ENCODE measurements around the gene SH3GLB2.

Gene SH3GLB2

DNA sequence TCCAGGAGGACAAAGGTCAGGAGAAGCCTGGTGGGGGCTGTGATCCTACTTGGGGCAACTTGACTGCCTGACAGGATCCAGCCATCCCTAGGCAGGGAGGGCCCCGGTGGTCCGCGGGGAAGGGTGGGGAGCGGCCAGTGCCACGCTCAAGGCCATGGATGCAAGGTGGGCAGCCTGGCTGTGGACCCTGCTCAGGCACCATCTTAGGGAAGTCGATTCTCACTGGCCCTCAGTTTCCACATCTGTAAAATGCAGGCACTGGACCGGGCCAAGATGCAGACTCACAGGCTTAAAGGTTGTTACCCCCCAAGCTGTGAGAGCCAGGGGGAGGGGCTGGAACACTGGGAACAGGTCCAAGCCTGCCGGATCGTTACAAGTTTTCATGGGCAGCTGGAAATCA lies 44.0 kb upstream of the SH3GLB2 start:
- DNase-seq (ENCODE audit: low read depth) = no peak
- TF ChIP-seq, protein P1, sequence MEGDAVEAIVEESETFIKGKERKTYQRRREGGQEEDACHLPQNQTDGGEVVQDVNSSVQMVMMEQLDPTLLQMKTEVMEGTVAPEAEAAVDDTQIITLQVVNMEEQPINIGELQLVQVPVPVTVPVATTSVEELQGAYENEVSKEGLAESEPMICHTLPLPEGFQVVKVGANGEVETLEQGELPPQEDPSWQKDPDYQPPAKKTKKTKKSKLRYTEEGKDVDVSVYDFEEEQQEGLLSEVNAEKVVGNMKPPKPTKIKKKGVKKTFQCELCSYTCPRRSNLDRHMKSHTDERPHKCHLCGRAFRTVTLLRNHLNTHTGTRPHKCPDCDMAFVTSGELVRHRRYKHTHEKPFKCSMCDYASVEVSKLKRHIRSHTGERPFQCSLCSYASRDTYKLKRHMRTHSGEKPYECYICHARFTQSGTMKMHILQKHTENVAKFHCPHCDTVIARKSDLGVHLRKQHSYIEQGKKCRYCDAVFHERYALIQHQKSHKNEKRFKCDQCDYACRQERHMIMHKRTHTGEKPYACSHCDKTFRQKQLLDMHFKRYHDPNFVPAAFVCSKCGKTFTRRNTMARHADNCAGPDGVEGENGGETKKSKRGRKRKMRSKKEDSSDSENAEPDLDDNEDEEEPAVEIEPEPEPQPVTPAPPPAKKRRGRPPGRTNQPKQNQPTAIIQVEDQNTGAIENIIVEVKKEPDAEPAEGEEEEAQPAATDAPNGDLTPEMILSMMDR (conservative IDR thresholded peaks at IDR 0.05; ENCODE audit: low read depth, low read length) = no peak
- no peak overlapping the region for H3K4me3 ChIP-seq (ENCODE audit: low read depth, low read length)

DNA sequence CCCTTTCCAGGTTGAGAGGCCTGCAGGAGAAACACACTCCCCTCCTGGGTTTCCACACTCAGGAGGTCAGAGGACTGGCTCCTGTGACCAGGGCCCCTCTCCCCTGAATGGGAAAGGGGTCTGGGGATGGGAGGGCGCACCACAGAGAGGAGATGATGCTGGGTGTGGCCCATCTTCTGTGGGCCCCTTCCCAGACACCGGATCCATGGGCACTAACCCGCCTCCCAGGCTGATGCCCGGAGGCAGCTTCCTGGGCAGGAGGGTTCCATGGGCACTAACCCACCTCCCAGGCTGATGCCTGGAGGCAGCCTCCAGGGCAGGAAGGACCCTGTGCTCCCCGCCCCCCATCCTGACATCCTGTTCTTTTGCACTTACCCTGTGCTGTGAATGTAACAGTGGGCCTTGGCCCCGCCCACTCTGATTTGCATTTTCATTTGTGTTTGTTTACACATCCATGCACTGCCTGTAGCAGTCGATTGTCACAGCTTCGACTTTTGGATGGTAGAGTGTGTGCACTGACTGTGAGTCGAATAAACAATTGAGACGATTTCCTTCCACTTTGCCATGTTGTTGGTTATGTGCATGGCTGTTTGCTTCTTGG lies 43.5 kb upstream of the SH3GLB2 start:
- TF ChIP-seq, protein P1 (conservative IDR thresholded peaks at IDR 0.05; ENCODE audit: low read depth, low read length) = no peak
- no peak for DNase-seq (ENCODE audit: low read depth)
- no peak overlapping the region for H3K4me3 ChIP-seq (ENCODE audit: low read depth, low read length)

DNA sequence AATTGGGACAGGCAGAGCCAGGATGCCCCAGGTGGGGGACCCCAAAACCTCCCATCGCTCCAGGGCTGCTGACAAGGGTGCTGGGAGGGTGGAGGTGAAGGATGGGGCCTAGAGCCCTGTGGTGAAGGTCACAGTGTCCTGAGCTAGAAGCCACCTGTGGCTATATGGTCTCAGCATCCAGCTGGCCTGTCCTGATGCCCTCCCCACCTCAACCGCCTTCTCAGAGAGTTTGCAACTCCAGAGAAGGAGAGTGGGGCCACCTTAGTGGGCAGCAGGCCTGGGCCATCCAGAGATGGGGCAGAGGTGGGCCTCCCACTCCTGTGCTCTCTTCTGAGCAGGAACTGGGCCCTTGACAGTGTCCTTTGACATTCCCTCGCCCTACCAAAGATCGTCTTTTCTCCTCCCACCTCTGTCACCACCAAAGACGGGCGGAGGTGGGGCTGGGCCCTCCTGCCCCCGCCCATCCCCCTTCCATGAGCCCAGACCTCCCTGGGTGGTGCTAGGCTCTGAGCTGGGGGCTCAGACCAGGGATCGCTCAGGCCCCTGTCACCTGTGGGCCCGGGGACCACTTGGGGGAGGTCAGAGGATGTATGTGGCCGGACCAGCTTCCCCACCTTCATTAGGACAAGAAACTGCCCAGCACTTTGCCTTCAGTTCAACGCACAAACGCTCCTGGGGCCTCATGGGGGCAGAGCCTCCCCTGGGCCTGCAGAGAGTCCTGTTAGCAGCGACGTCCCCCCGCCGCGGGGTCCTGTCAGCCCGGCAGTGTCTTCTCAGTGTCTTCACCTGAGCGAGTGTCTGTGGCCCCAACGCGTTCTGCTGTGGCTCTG lies 42.8 kb upstream of the SH3GLB2 start:
- H3K4me3 ChIP-seq (ENCODE audit: low read depth, low read length) = no peak overlapping the region
- TF ChIP-seq, protein P1 (conservative IDR thresholded peaks at IDR 0.05; ENCODE audit: low read depth, low read length) = no peak
- no peak for DNase-seq (ENCODE audit: low read depth)

DNA sequence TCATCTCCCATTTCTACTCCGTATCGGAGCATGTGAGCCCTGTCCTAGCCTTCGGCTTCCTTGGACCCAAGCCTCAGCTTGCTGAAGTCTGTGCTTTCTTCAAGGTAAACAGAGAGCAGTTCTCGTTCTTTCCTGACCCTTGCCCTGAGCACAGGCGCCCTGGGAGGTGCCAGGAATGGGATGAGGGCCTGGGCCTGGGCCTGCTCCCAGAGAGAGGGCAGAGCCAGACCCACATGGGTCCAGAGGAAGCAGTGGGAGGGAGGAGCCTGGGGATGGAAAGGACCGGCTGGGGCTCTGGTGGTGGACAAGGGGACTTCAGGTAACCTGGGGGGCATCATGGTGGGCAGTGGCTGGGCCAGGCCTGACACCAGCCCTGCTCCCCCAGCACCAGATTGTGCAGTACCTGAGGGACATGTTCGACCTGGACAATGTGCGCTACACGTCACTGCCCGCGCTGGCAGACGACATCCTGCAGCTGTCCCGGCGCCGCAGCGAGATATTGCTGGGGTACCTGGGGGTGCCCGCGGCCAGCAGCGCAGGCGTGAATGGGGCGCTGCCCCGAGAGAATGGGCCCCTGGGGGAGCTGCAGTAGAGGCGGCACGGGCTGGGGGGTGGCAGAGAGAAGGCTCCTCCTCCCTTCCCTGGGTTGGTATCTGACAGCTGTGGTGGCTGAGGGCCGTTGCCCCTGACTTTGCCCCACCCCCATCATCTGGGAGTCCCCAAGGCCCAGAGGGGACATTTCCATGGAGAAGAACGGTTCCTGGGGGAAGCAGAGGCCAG lies 41.9 kb upstream of the SH3GLB2 start:
- TF ChIP-seq, protein P1 (conservative IDR thresholded peaks at IDR 0.05; ENCODE audit: low read depth, low read length) = no peak
- no peak for DNase-seq (ENCODE audit: low read depth)
- H3K4me3 ChIP-seq (ENCODE audit: low read depth, low read length) = no peak overlapping the region

DNA sequence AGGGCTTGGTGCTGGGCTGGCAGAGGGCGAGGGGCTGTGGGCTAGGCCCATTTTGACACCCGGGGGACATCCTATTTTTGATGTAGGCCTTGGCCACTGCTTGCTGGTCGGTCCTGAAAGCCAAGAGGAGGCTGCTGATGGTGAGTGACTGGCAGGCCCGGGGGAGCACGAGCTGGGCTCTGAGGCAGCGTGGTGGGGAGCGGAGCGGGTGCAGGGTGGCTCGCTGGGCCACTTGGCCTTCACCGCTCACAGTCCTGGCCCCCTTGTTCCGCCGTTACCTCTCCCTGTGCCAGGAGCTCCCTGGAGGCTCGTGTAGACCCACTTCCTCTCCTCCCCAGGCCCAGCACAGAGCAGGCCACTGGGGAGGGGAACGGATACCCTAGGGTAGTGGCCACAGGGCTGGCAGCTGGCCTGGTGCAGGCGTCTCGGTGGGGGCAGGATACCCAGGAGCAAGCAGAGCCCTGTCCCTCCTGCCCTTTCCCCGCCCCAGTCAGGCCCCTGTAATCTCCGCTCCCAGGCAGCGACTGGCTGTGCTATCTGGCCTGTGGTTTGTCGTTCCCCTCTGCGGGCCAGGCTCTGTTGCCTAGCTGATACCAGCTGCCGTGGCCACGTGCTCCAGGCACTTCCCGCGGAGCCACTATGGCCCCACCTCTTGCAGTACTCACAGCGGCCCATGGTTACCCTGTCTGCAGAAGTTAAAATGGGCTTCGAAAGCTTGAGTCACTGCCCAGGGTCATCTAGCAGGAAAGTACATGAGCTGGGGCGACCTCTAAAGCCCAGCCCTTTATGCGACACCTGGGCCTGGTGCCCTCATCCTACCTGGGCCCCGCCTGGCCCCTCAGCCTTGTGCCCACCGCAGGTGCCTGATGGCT lies 41.1 kb upstream of the SH3GLB2 start:
- TF ChIP-seq, protein P1 (conservative IDR thresholded peaks at IDR 0.05; ENCODE audit: low read depth, low read length) = no peak
- DNase-seq (ENCODE audit: low read depth) = peak; percentile 19
- no peak overlapping the region for H3K4me3 ChIP-seq (ENCODE audit: low read depth, low read length)

DNA sequence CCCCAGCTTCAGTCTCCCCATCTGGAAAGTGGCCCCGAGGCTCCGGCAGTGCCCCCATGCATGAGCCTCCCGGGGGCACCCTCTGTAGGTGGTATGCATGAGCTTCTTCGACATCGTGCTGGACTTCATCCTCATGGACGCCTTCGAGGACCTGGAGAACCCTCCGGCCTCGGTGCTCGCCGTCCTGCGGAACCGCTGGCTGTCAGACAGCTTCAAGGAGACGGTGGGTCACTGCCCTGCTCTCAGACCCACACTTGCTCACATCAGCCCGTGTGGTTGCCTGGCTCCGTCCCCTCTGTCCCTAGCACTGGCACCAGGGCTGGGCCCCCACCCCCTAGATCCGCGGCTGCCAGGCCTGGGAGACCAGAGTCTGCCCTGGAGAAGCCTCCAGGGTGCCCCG lies 40.0 kb upstream of the SH3GLB2 start:
- TF ChIP-seq, protein P1 (conservative IDR thresholded peaks at IDR 0.05; ENCODE audit: low read depth, low read length) = no peak
- DNase-seq (ENCODE audit: low read depth) = no peak
- H3K4me3 ChIP-seq (ENCODE audit: low read depth, low read length) = no peak overlapping the region

Measured in choroid plexus epithelial cell (primary cell).